ENCODE measurements around the gene UBALD1.

UBALD1 gene

GRCh38 chr16:4641895-4642294, 27.2 kb upstream of the UBALD1 start:
- DNase-seq: no peak

GRCh38 chr16:4641306-4641687, 26.6 kb upstream of the UBALD1 start:
- no peak for DNase-seq

GRCh38 chr16:4640572-4641305, 26.1 kb upstream of the UBALD1 start:
- no peak for DNase-seq

GRCh38 chr16:4639899-4640509, 25.3 kb upstream of the UBALD1 start:
- DNase-seq: no peak

- no peak for DNase-seq
These were observed 22.9 kb upstream of the UBALD1 start for GRCh38 chr16:4637501-4638166.

GRCh38 chr16:4636196-4636595, 21.5 kb upstream of the UBALD1 start:
- no peak for DNase-seq

- DNase-seq: no peak
These were observed 20.1 kb upstream of the UBALD1 start for GRCh38 chr16:4634768-4635167.

GRCh38 chr16:4633910-4634635, 19.4 kb upstream of the UBALD1 start:
- DNase-seq: no peak

- DNase-seq: no peak
These were observed 16.8 kb upstream of the UBALD1 start for GRCh38 chr16:4631444-4631843.

GRCh38 chr16:4628283-4628682, 13.6 kb upstream of the UBALD1 start:
- no peak for DNase-seq

GRCh38 chr16:4626396-4626795, 11.7 kb upstream of the UBALD1 start:
- DNase-seq: no peak

GRCh38 chr16:4625560-4626159, 11.0 kb upstream of the UBALD1 start:
- no peak for DNase-seq

GRCh38 chr16:4624827-4625559, 10.3 kb upstream of the UBALD1 start:
- peak; percentile 76 to 85 for DNase-seq

- DNase-seq: peak; percentile 91 to 92
These were observed 9.5 kb upstream of the UBALD1 start, which contains the start of gene MGRN1 for GRCh38 chr16:4624015-4624826. TSS of gene MGRN1 (plus strand) at chr16:4624826. CDS start at chr16:4624961, 135 bp downstream.

GRCh38 chr16:4623593-4623992, 8.9 kb upstream of the UBALD1 start:
- no peak for DNase-seq

GRCh38 chr16:4618645-4619418, 4.1 kb upstream of the UBALD1 start:
- no peak for DNase-seq

GRCh38 chr16:4617880-4618279, 3.2 kb upstream of the UBALD1 start:
- DNase-seq: no peak

GRCh38 chr16:4616047-4616811, 1.5 kb upstream of the UBALD1 start:
- peak; percentile 98 to 99 for DNase-seq

GRCh38 chr16:4615384-4616046, 827 bp upstream of the UBALD1 start:
- DNase-seq: peak in 1 of 2 donors; percentile 20

All from stimulated activated CD4-positive, alpha-beta T cell treated with anti-CD3 and anti-CD28 coated beads, Interleukin-2, amount 100 ng/mL, for 24 hours (primary cell).